GM12801 (cell line): Measurements from ENCODE around the gene FREM2.

Source experiments
- CTCF ChIP-seq: IDR thresholded peaks from one replicate; pipeline ENCODE4 v1.5.1; 2011; ENCODE audit warnings: control low read depth; ENCODE audit not compliant: insufficient read length; ENCODE audit errors: extremely low read depth

The FREM2 gene

GRCh38 chr13:38781539-38781938 is 94.7 kb downstream of the FREM2 start:
- no peak for TF ChIP-seq CTCF

- no peak for TF ChIP-seq CTCF
Measured at GRCh38 chr13:38784036-38784880, 97.4 kb downstream of the FREM2 start.

- no peak for TF ChIP-seq CTCF
Measured at GRCh38 chr13:38785042-38785441, 98.2 kb downstream of the FREM2 start.

GRCh38 chr13:38785490-38785889 is 98.6 kb downstream of the FREM2 start:
- no peak for TF ChIP-seq CTCF

GRCh38 chr13:38787550-38787949 is 100.7 kb downstream of the FREM2 start:
- TF ChIP-seq CTCF, result no peak

- TF ChIP-seq CTCF, result no peak
Measured at GRCh38 chr13:38796890-38797289, 110.0 kb downstream of the FREM2 start.

- no peak for TF ChIP-seq CTCF
Measured at GRCh38 chr13:38803531-38803930, 116.7 kb downstream of the FREM2 start.
